Measurements from ENCODE around the gene KIF2A.

DNA sequence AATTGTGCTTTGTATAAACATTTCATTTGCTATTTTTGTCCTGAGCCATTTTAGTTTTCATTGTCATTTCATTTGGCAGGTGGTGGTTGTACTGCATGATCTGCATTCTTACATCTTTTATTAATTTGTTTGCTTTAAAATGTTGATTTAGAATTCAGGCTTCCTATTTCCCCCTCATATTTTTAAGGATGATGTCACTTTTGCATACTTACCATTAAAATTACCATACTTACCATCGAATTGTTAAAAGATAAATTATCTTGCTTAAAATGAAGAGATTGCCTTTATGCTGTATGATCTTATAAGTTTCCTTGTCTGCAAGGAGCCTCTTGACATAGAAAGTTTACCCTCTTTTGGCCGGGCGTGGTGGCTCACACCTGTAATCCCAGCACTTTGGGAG lies 66.6 kb downstream of the KIF2A start:
- TF ChIP-seq, protein P1, sequence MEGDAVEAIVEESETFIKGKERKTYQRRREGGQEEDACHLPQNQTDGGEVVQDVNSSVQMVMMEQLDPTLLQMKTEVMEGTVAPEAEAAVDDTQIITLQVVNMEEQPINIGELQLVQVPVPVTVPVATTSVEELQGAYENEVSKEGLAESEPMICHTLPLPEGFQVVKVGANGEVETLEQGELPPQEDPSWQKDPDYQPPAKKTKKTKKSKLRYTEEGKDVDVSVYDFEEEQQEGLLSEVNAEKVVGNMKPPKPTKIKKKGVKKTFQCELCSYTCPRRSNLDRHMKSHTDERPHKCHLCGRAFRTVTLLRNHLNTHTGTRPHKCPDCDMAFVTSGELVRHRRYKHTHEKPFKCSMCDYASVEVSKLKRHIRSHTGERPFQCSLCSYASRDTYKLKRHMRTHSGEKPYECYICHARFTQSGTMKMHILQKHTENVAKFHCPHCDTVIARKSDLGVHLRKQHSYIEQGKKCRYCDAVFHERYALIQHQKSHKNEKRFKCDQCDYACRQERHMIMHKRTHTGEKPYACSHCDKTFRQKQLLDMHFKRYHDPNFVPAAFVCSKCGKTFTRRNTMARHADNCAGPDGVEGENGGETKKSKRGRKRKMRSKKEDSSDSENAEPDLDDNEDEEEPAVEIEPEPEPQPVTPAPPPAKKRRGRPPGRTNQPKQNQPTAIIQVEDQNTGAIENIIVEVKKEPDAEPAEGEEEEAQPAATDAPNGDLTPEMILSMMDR (optimal IDR thresholded peaks at IDR 0.05 in 1 of 3, IDR thresholded peaks at IDR 0.05 in 1 of 3, conservative IDR thresholded peaks at IDR 0.05 in 1 of 3; ENCODE audit: extremely low read depth in 1 of 3, insufficient read depth in 2 of 3, low read length in 3 of 3), result no peak
- no peak for TF ChIP-seq EZH2 (IDR thresholded peaks at IDR 0.05; ENCODE audit: low read length)
